Measurements from ENCODE around the gene EVL.

DNA sequence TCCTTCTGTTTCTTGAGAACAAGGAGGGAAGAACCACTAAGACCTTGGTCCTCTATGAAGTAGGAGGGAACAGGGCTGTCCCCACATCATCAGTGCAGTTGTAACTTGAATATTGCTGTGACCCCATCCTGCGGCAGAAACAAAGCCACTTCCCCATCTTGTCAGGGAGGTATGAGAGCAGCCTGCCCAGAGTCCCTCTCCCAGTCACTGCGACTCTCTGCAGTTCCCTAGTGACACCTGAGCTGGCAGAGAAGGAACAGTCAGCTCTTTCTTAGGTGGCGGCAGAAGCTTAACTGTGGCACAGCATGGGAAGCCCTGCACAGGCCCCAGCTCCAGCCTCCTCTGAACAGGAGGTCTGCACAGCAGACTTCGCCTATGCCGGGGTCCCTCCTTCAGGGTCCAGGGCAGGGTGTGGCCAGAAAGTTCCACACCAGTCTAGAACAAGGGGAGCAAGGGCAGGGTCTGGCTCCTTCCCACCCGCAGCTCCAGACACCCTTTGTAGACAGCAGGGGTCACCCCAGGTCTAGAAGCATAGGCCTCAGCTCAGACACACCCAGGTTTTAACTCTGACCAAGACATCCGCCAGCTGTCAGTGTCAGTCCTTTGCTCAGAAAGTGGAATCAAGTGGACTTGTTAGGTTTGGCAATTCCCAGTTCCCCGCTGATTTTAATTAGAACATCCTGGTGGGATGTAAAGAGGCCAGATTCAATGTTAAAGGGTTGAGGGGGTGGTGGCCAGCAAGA is 57.4 kb downstream of the EVL start:
- TF ChIP-seq, protein P1, sequence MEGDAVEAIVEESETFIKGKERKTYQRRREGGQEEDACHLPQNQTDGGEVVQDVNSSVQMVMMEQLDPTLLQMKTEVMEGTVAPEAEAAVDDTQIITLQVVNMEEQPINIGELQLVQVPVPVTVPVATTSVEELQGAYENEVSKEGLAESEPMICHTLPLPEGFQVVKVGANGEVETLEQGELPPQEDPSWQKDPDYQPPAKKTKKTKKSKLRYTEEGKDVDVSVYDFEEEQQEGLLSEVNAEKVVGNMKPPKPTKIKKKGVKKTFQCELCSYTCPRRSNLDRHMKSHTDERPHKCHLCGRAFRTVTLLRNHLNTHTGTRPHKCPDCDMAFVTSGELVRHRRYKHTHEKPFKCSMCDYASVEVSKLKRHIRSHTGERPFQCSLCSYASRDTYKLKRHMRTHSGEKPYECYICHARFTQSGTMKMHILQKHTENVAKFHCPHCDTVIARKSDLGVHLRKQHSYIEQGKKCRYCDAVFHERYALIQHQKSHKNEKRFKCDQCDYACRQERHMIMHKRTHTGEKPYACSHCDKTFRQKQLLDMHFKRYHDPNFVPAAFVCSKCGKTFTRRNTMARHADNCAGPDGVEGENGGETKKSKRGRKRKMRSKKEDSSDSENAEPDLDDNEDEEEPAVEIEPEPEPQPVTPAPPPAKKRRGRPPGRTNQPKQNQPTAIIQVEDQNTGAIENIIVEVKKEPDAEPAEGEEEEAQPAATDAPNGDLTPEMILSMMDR (IDR thresholded peaks at IDR 0.05; ENCODE audit: low read depth, low read length) = no peak
- TF ChIP-seq POLR2A (IDR thresholded peaks at IDR 0.05; ENCODE audit: extremely low read depth, insufficient read length) = no peak
